Progenitor cell of endocrine pancreas (in vitro differentiated cells): Measurements from ENCODE around the gene RERE. TPM values are rescaled to one million over a fixed set of nuclear protein-coding genes. Genes with fewer than 3 reads are reported as not detected.

Experiments
- DNase-seq: peaks from one replicate; pipeline ENCODE4 v3.0.0; 2021; ENCODE audit warnings: low spot score; ENCODE audit not compliant: unreplicated experiment
- H3K27ac Mint-ChIP-seq: 2 replicates; pipeline ENCODE4 v1.8.0; 2021; ENCODE audit warnings: mild to moderate bottlenecking, moderate library complexity, mixed read lengths
- H3K27me3 Mint-ChIP-seq: 2 replicates; pipeline ENCODE4 v1.8.0; 2021; ENCODE audit warnings: mixed read lengths
- H3K36me3 Mint-ChIP-seq: 2 replicates; pipeline ENCODE4 v1.8.0; 2022; ENCODE audit warnings: mixed read lengths; ENCODE audit not compliant: insufficient read depth
- H3K4me1 Mint-ChIP-seq: 2 replicates; pipeline ENCODE4 v1.8.0; 2021; ENCODE audit warnings: low read depth, mixed read lengths
- H3K4me3 Mint-ChIP-seq: 2 replicates; pipeline ENCODE4 v1.8.0; 2021; ENCODE audit warnings: low read depth, mild to moderate bottlenecking, moderate library complexity, mixed read lengths
- H3K9me3 Mint-ChIP-seq: 2 replicates; pipeline ENCODE4 v1.8.0; 2021; ENCODE audit warnings: low read depth, mixed read lengths
- total RNA-seq: library from RNA; stranded (reverse); gene quantifications from 2 replicates; pipeline ENCODE4 v1.2.1, GENCODE V29; 2021
- TF ChIP-seq, protein P1 (sequence below): fragments of 200-600 bp; sonication (generic); IDR thresholded peaks from one replicate; pipeline ENCODE4 v1.5.0; 2021; ENCODE audit warnings: antibody characterized with exemption, mild to moderate bottlenecking; ENCODE audit not compliant: unreplicated experiment

Gene RERE
- total RNA-seq, 1 donor from 2014 or later = 329 TPM

DNA sequence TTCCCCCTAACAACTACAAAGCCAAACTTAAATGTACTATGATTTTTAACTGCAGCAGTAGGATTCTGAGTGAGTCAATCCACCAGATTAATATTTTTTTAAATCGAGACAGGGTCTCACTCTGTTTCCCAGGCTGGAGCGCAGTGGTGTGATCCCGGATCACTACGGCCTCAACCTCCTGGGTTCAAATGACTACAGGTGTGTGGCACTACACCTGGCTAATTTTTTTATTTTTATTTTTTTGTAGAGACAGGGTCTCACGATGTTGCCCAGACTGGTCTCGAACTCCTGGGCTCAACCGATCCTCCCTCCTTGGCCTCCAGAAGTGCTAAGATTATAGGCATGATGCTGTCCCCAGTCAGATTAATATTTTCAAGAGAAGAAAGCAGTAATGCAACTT is 411.4 kb downstream of the RERE start:
- no peak for DNase-seq
- no peak overlapping the region for H3K4me3 Mint-ChIP-seq
- no peaks in the 10 kb centered on the region for H3K27me3 Mint-ChIP-seq
- TF ChIP-seq, protein P1, sequence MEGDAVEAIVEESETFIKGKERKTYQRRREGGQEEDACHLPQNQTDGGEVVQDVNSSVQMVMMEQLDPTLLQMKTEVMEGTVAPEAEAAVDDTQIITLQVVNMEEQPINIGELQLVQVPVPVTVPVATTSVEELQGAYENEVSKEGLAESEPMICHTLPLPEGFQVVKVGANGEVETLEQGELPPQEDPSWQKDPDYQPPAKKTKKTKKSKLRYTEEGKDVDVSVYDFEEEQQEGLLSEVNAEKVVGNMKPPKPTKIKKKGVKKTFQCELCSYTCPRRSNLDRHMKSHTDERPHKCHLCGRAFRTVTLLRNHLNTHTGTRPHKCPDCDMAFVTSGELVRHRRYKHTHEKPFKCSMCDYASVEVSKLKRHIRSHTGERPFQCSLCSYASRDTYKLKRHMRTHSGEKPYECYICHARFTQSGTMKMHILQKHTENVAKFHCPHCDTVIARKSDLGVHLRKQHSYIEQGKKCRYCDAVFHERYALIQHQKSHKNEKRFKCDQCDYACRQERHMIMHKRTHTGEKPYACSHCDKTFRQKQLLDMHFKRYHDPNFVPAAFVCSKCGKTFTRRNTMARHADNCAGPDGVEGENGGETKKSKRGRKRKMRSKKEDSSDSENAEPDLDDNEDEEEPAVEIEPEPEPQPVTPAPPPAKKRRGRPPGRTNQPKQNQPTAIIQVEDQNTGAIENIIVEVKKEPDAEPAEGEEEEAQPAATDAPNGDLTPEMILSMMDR = no peak
- H3K36me3 Mint-ChIP-seq = peaks cover 33% of the 10 kb centered on the region
- peaks cover 33% of the 10 kb centered on the region for H3K4me1 Mint-ChIP-seq
- no peak overlapping the region for H3K27ac Mint-ChIP-seq
- no peaks in the 10 kb centered on the region for H3K9me3 Mint-ChIP-seq

DNA sequence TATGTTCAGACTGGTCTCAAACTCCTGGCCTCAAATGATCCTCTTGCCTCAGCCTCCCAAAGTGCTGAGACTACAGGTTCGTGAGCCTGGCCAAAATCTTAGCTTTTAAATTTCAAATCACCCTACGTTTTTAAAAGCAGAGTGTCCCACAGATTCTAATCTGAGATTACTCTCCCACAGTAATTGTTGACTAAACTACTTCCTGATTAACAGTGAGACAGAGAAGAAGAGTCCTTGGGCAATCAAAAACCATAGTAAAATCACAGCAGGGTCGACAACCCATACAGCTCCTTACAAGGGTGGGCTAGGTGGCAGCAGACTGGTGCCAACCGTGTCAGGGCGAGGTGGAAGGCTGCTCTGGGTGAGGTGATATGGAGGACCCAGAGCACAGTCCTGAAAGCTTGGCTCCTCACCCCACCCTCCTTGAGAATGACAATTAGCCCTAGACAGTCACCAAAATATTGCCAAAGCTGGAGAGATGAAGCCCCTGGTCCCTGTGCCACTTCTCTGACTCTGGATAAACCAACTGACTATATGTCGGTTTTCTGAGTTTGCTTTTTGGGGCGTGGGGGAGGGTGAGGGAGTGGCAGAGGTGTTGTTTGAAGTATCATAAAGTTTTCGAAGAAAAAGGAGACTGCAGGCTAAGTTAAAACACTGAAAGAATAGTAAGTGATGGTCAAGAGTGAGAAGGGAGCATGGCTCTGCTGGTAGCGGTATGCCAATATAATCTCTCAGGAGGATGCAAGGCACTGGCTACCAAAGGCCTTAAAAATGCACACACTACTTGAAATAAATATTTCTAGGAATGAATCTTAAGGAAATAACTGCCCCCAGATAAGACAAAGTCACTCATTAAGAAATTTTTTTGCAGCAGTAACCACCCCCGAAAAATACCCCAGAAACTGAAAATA is 412.7 kb downstream of the RERE start:
- no peaks in the 10 kb centered on the region for H3K27me3 Mint-ChIP-seq
- peaks cover 23% of the 10 kb centered on the region for H3K4me1 Mint-ChIP-seq
- TF ChIP-seq, protein P1 = no peak
- H3K9me3 Mint-ChIP-seq = no peaks in the 10 kb centered on the region
- H3K36me3 Mint-ChIP-seq = peaks cover 28% of the 10 kb centered on the region
- DNase-seq = no peak
- no peak overlapping the region for H3K4me3 Mint-ChIP-seq
- H3K27ac Mint-ChIP-seq = peak overlapping the region; percentile 56

DNA sequence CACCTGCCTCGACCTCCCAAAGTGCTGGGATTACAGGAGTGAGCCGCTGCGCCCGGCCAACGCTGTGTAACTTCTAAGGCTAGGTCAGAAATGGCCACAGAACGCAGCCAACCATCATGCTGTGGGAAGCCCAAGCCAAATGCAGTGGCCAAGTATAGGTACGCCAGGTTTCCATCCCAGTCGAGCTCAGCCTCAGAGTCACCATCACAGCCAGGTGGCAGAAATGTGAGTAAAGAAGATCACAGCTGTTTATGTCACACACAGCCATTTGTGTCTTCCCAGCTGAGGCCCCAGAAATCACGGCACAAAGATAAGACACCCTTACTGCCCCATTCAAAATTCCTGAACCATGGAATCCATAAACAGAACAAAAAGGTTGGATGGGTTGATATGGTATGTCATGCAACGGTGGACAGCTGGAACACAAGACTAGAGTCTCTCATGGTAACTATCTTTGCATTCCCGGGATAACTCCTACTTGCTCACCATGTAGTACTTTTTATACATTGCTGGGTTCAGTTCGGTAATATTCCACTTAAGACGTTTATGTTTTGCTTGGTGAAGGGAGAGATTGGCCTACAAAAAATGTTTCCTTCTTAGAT is 415.2 kb downstream of the RERE start:
- H3K9me3 Mint-ChIP-seq = peaks cover 3% of the 10 kb centered on the region
- no peaks in the 10 kb centered on the region for H3K27me3 Mint-ChIP-seq
- H3K4me3 Mint-ChIP-seq = no peak overlapping the region
- peaks cover 30% of the 10 kb centered on the region for H3K36me3 Mint-ChIP-seq
- H3K27ac Mint-ChIP-seq = peak overlapping the region; percentile 56
- TF ChIP-seq, protein P1 = no peak
- no peak for DNase-seq
- H3K4me1 Mint-ChIP-seq = peaks cover 10% of the 10 kb centered on the region

DNA sequence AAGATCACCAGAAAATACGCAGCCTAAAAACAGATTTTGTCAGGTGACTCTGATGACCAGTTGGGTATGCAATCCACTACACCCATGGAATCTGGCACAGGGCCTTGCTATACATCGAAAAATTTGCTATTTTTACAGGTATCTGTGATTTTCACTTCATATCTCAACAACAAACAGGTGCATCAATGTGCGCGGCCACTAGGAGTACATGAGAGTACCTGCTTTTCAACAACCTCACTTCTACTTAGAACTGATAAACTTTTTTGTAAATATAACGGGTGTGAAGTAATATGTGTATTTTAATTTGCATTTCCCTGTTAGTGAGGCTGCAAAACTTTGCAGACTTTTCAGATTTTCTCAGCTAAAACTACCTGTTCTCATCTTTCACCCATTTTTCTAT is 418.8 kb downstream of the RERE start:
- peaks cover 17% of the 10 kb centered on the region for H3K36me3 Mint-ChIP-seq
- peaks cover 3% of the 10 kb centered on the region for H3K9me3 Mint-ChIP-seq
- TF ChIP-seq, protein P1 = peak; percentile 32
- DNase-seq = no peak
- H3K4me1 Mint-ChIP-seq = peaks cover 27% of the 10 kb centered on the region
- H3K27me3 Mint-ChIP-seq = no peaks in the 10 kb centered on the region
- H3K4me3 Mint-ChIP-seq = no peak overlapping the region
- H3K27ac Mint-ChIP-seq = no peak overlapping the region

DNA sequence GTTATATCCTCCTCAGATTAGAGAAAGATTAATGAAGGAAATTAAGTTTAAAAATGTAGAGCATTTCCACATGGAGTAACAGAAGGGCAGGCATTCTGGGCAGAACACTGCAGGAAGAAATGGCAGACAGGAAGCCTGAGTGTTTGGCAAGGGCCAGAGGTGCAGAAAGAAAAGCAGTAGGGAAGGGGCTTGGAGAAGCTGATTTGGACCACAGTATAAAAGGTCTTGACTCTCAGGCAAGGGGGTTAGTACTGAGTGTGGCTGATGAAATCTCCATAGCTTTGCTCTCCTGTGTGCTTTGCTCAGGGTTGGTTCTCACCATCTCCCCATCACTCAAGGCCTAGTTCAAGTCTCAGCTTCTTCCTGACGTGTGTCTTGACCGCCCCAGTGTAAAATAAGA is 419.4 kb downstream of the RERE start:
- TF ChIP-seq, protein P1 = no peak
- H3K27me3 Mint-ChIP-seq = no peaks in the 10 kb centered on the region
- DNase-seq = no peak
- H3K36me3 Mint-ChIP-seq = peaks cover 17% of the 10 kb centered on the region
- H3K4me1 Mint-ChIP-seq = peaks cover 27% of the 10 kb centered on the region
- H3K9me3 Mint-ChIP-seq = peaks cover 3% of the 10 kb centered on the region
- H3K4me3 Mint-ChIP-seq = no peak overlapping the region
- H3K27ac Mint-ChIP-seq = peak overlapping the region; percentile 47
